Measurements from ENCODE around the gene SPCS1.

The SPCS1 gene

DNA sequence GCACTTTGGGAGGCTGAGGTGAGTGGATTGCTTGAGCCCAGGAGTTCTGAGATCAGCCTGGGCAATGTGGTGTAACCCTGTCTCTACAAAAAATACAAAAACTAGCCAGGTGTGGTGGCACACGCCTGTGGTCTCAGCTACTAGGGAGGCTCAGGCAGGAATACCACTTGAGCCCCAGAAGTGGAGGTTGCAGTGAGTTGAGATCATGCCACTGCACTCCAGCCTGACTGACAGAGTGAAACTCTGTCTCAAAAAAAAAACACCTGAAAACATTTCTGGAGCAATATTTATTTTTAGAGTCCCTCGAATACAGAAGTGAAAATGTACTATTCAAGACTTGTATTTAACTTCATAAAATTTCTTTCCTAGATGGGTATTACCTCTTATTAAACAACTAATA is 4.6 kb downstream of the SPCS1 start:
- TF ChIP-seq EGR1 (IDR thresholded peaks at IDR 0.05) (no peak), MAX (IDR thresholded peaks at IDR 0.05) (no peak), CEBPB (IDR thresholded peaks at IDR 0.05) (no peak), EP300 (IDR thresholded peaks at IDR 0.05; ENCODE audit: borderline replicate concordance) (no peak), CREB1 (IDR thresholded peaks at IDR 0.05; ENCODE audit: low read depth) (no peak), TAF1 (IDR thresholded peaks at IDR 0.05; ENCODE audit: low read depth) (no peak), RAD21 (IDR thresholded peaks at IDR 0.05; ENCODE audit: low read depth) (no peak), ZBTB7A (IDR thresholded peaks at IDR 0.05; ENCODE audit: low read depth) (no peak), TEAD4 (IDR thresholded peaks at IDR 0.05) (no peak), FOXM1 (IDR thresholded peaks at IDR 0.05; ENCODE audit: borderline replicate concordance, low read depth) (no peak), NFIC (IDR thresholded peaks at IDR 0.05) (no peak), YY1 (IDR thresholded peaks at IDR 0.05; ENCODE audit: low read depth) (no peak), TCF12 (IDR thresholded peaks at IDR 0.05; ENCODE audit: low read depth) (no peak)
- TF ChIP-seq, protein P1, sequence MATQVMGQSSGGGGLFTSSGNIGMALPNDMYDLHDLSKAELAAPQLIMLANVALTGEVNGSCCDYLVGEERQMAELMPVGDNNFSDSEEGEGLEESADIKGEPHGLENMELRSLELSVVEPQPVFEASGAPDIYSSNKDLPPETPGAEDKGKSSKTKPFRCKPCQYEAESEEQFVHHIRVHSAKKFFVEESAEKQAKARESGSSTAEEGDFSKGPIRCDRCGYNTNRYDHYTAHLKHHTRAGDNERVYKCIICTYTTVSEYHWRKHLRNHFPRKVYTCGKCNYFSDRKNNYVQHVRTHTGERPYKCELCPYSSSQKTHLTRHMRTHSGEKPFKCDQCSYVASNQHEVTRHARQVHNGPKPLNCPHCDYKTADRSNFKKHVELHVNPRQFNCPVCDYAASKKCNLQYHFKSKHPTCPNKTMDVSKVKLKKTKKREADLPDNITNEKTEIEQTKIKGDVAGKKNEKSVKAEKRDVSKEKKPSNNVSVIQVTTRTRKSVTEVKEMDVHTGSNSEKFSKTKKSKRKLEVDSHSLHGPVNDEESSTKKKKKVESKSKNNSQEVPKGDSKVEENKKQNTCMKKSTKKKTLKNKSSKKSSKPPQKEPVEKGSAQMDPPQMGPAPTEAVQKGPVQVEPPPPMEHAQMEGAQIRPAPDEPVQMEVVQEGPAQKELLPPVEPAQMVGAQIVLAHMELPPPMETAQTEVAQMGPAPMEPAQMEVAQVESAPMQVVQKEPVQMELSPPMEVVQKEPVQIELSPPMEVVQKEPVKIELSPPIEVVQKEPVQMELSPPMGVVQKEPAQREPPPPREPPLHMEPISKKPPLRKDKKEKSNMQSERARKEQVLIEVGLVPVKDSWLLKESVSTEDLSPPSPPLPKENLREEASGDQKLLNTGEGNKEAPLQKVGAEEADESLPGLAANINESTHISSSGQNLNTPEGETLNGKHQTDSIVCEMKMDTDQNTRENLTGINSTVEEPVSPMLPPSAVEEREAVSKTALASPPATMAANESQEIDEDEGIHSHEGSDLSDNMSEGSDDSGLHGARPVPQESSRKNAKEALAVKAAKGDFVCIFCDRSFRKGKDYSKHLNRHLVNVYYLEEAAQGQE (IDR thresholded peaks at IDR 0.05; ENCODE audit: low read depth), result no peak
- TF ChIP-seq, protein P2, sequence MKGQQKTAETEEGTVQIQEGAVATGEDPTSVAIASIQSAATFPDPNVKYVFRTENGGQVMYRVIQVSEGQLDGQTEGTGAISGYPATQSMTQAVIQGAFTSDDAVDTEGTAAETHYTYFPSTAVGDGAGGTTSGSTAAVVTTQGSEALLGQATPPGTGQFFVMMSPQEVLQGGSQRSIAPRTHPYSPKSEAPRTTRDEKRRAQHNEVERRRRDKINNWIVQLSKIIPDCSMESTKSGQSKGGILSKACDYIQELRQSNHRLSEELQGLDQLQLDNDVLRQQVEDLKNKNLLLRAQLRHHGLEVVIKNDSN (IDR thresholded peaks at IDR 0.05), result no peak

GRCh38 chr3:52712291-52713212 is 6.6 kb downstream of the SPCS1 start:
- no peak for TF ChIP-seq CEBPB (IDR thresholded peaks at IDR 0.05)
- TF ChIP-seq NFIC (IDR thresholded peaks at IDR 0.05), result no peak
- TF ChIP-seq EP300 (IDR thresholded peaks at IDR 0.05; ENCODE audit: borderline replicate concordance), result no peak
- TF ChIP-seq YY1 (IDR thresholded peaks at IDR 0.05; ENCODE audit: low read depth), result no peak
- TF ChIP-seq, protein P1 (IDR thresholded peaks at IDR 0.05; ENCODE audit: low read depth), result no peak
- TF ChIP-seq, protein P2 (IDR thresholded peaks at IDR 0.05), result no peak
- TF ChIP-seq TEAD4 (IDR thresholded peaks at IDR 0.05), result no peak
- TF ChIP-seq CREB1 (IDR thresholded peaks at IDR 0.05; ENCODE audit: low read depth), result no peak
- TF ChIP-seq MAX (IDR thresholded peaks at IDR 0.05), result no peak
- no peak for TF ChIP-seq EGR1 (IDR thresholded peaks at IDR 0.05)
- no peak for TF ChIP-seq TAF1 (IDR thresholded peaks at IDR 0.05; ENCODE audit: low read depth)

GRCh38 chr3:52714335-52715302 is 8.7 kb downstream of the SPCS1 start:
- TF ChIP-seq EGR1 (IDR thresholded peaks at IDR 0.05), result no peak
- TF ChIP-seq, protein P2 (IDR thresholded peaks at IDR 0.05), result no peak
- no peak for TF ChIP-seq RAD21 (IDR thresholded peaks at IDR 0.05; ENCODE audit: low read depth)
- TF ChIP-seq FOXM1 (IDR thresholded peaks at IDR 0.05; ENCODE audit: borderline replicate concordance, low read depth), result no peak
- TF ChIP-seq EP300 (IDR thresholded peaks at IDR 0.05; ENCODE audit: borderline replicate concordance), result no peak
- no peak for TF ChIP-seq MAX (IDR thresholded peaks at IDR 0.05)
- TF ChIP-seq, protein P1 (IDR thresholded peaks at IDR 0.05; ENCODE audit: low read depth), result no peak
- TF ChIP-seq TEAD4 (IDR thresholded peaks at IDR 0.05), result no peak
- no peak for TF ChIP-seq CEBPB (IDR thresholded peaks at IDR 0.05)
- TF ChIP-seq TCF12 (IDR thresholded peaks at IDR 0.05; ENCODE audit: low read depth), result no peak
- no peak for TF ChIP-seq NFIC (IDR thresholded peaks at IDR 0.05)
- TF ChIP-seq CREB1 (IDR thresholded peaks at IDR 0.05; ENCODE audit: low read depth), result no peak
- no peak for TF ChIP-seq TAF1 (IDR thresholded peaks at IDR 0.05; ENCODE audit: low read depth)
- TF ChIP-seq YY1 (IDR thresholded peaks at IDR 0.05; ENCODE audit: low read depth), result no peak
- no peak for TF ChIP-seq ZBTB7A (IDR thresholded peaks at IDR 0.05; ENCODE audit: low read depth)

All from Ishikawa (cell line).